ENCODE measurements around the gene NOCT.
"Not testable (repeated sequence)": the region's sequence is repeated elsewhere in the genome, so short reads cannot be mapped to it uniquely, and the experiment has no call there.

Gene NOCT

GRCh38 chr4:139015269-139015947, at the start of gene NOCT:
NOCT (plus strand) TSS chr4:139015781; CDS start chr4:139015982, 201 bp downstream.
- DNase-seq (ENCODE audit: low read depth, low spot score): peak; percentile 80

GRCh38 chr4:138967313-138967712, 48.3 kb upstream of the NOCT start:
- DNase-seq (ENCODE audit: low read depth, low spot score): no peak

- DNase-seq (ENCODE audit: low read depth, low spot score): no peak
These were observed 42.4 kb upstream of the NOCT start for GRCh38 chr4:138972956-138973801.

- DNase-seq (ENCODE audit: low read depth, low spot score): no peak
These were observed 40.4 kb upstream of the NOCT start for GRCh38 chr4:138975225-138975624.

GRCh38 chr4:138976526-138976925, 39.1 kb upstream of the NOCT start:
- no peak for DNase-seq (ENCODE audit: low read depth, low spot score)

- no peak for DNase-seq (ENCODE audit: low read depth, low spot score)
These were observed 38.1 kb upstream of the NOCT start for GRCh38 chr4:138977524-138977923.

- no peak for DNase-seq (ENCODE audit: low read depth, low spot score)
These were observed 37.5 kb upstream of the NOCT start for GRCh38 chr4:138978028-138978585.

GRCh38 chr4:138978600-138978999, 37.0 kb upstream of the NOCT start:
- DNase-seq (ENCODE audit: low read depth, low spot score): no peak

GRCh38 chr4:138979742-138980141, 35.8 kb upstream of the NOCT start:
- DNase-seq (ENCODE audit: low read depth, low spot score): no peak

- DNase-seq (ENCODE audit: low read depth, low spot score): no peak
These were observed 33.6 kb upstream of the NOCT start for GRCh38 chr4:138981930-138982390.

- no peak for DNase-seq (ENCODE audit: low read depth, low spot score)
These were observed 32.8 kb upstream of the NOCT start for GRCh38 chr4:138982754-138983153.

GRCh38 chr4:138983690-138984089, 31.9 kb upstream of the NOCT start:
- DNase-seq (ENCODE audit: low read depth, low spot score): no peak

GRCh38 chr4:138984647-138985046, 30.9 kb upstream of the NOCT start:
- no peak for DNase-seq (ENCODE audit: low read depth, low spot score)

GRCh38 chr4:138992676-138993075, 22.9 kb upstream of the NOCT start:
- no peak for DNase-seq (ENCODE audit: low read depth, low spot score)

GRCh38 chr4:138996090-138996489, 19.5 kb upstream of the NOCT start:
- DNase-seq (ENCODE audit: low read depth, low spot score): no peak

- no peak for DNase-seq (ENCODE audit: low read depth, low spot score)
These were observed 15.9 kb upstream of the NOCT start for GRCh38 chr4:138999666-139000065.

- DNase-seq (ENCODE audit: low read depth, low spot score): not testable (repeated sequence)
These were observed 15.4 kb upstream of the NOCT start for GRCh38 chr4:139000134-139000533.

- not testable (repeated sequence) for DNase-seq (ENCODE audit: low read depth, low spot score)
These were observed 14.2 kb upstream of the NOCT start for GRCh38 chr4:139001430-139001829.

GRCh38 chr4:139003668-139004067, 11.9 kb upstream of the NOCT start:
- DNase-seq (ENCODE audit: low read depth, low spot score): not testable (repeated sequence)

- no peak for DNase-seq (ENCODE audit: low read depth, low spot score)
These were observed 9.8 kb upstream of the NOCT start for GRCh38 chr4:139005774-139006173.

- DNase-seq (ENCODE audit: low read depth, low spot score): no peak
These were observed 7.9 kb upstream of the NOCT start for GRCh38 chr4:139007640-139008039.

- not testable (repeated sequence) for DNase-seq (ENCODE audit: low read depth, low spot score)
These were observed 7.3 kb upstream of the NOCT start for GRCh38 chr4:139008278-139008677.

GRCh38 chr4:139009702-139010101, 5.9 kb upstream of the NOCT start:
- DNase-seq (ENCODE audit: low read depth, low spot score): no peak

Data from activated naive CD8-positive, alpha-beta T cell treated with anti-CD3 and anti-CD28 coated beads, Interleukin-2, amount 50 U/mL, for 16 hours (primary cell).